IPS DF 6.9 (cell line): ENCODE data around the gene PEPD.
A peak's percentile ranks its signal among the peaks of the same experiment; 100 is the strongest.

Source experiments
- DNase-seq: peaks from one replicate; pipeline ENCODE4 v3.0.0-alpha.2; 2013; ENCODE audit warnings: low read depth, low spot score
- H3K27ac ChIP-seq: one replicate; pipeline ENCODE4 v1.5.1; 2013; ENCODE audit warnings: low read length, control low read depth
- H3K27me3 ChIP-seq: 2 replicates; pipeline ENCODE4 v1.6.1; 2013; ENCODE audit warnings: mild to moderate bottlenecking, low read length; ENCODE audit not compliant: control insufficient read depth, insufficient read depth
- H3K36me3 ChIP-seq: 2 replicates; pipeline ENCODE4 v1.6.1; 2013; ENCODE audit warnings: low read length; ENCODE audit not compliant: control insufficient read depth, insufficient read depth
- H3K4me1 ChIP-seq: 2 replicates; pipeline ENCODE4 v1.6.1; 2013; ENCODE audit warnings: low read length; ENCODE audit not compliant: control insufficient read depth, insufficient read depth
- H3K4me3 ChIP-seq: 2 replicates; pipeline ENCODE4 v1.5.1; 2013; ENCODE audit warnings: mild to moderate bottlenecking, low read length
- H3K9me3 ChIP-seq: 2 replicates; pipeline ENCODE4 v1.6.1; 2013; ENCODE audit warnings: low read length, inconsistent platforms; ENCODE audit not compliant: control insufficient read depth, insufficient read depth
- WGBS: extraction: QIAGEN DNeasy Blood & Tissue Kit; methylation state at CpG from one replicate; pipeline ENCODE4 v1.1.7; 2013; ENCODE audit warnings: mixed read lengths, missing lambda C conversion rate; ENCODE audit not compliant: insufficient read length, insufficient coverage; 5-methylcytosine and 5-hydroxymethylcytosine counted together

Gene PEPD

DNA sequence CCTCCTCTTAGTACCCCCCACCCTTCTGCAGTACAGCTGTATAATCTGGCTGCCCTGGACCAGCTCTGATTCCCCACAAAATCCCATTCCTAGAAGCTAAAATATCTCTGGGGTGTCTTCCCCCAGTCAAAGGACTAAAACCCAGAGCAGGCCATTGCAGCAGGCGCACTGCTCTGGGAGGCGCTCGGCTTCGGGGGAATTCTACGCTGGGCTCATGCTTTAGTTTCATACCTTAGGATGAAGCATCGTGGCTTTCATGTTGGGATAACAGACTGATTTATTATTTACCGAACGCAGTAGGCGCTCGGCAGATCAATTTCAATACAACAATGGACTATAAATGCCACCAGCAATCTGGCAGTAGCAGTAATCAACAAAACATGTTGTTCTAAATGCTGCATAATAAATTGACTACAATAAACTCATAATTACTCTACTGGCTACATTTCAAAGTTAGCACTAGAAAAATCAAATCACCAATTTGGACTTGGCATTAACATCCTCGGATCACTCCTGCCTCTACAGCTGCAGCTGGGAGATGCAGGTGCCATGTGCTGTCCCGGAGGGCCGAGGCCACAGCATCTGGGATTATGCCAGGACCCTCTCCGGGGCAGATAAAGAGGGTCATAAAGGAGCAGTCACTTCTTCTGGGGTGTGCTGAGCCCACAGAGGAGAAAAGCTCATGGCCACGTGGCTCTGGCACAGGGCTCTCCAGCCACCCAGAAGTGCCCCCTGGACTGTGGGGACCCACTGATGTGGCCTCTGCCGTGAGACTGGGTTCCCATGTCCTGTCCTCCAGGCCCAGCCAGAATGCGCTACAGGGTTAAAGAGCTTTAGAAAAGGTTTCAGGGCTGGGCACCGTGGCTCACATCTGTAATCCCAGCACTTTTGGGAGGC, 112.8 kb downstream of the PEPD start:
- no peak for DNase-seq
- WGBS: no CpG with 5 or more reads among the region's 18 CpGs

DNA sequence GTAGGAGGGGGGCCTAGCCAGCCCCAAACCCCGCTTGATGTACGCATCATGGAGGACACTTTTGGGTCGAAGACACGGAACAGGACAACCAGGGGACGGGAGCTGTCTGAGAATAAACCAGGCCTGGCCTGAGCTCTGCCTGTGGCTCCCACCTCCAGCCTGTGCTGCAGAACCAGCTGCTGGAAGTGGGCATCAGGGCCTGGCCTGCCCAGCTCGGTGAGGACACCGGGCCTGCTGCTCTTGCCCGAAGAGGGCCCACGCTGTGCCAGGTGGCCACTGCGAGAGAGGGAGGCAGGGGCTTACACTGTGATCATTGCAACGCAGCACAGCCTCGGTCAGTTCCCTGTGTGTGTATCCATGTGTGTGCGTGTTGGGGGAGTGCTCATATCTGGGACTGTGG, 113.5 kb downstream of the PEPD start:
- DNase-seq: no peak
- H3K4me1 ChIP-seq: 0 out of 2 replicates have a peak, but pooled peaks cover 3% of the 10 kb centered on the region
- H3K4me3 ChIP-seq: no peak overlapping the region
- no peaks in the 10 kb centered on the region for H3K9me3 ChIP-seq
- no peak overlapping the region for H3K27ac ChIP-seq
- H3K36me3 ChIP-seq: no peaks in the 10 kb centered on the region; the same call in 1 of the 2 replicates
- no CpG with 5 or more reads among the region's 13 CpGs for WGBS
- H3K27me3 ChIP-seq: no peaks in the 10 kb centered on the region

More for the DNA sequence above, 112.8 kb downstream of the PEPD start:
- H3K9me3 ChIP-seq: no peaks in the 10 kb centered on the region
- H3K4me3 ChIP-seq: no peak overlapping the region
- H3K36me3 ChIP-seq: no peaks in the 10 kb centered on the region; the same call in 1 of the 2 replicates
- H3K27ac ChIP-seq: no peak overlapping the region
- no peaks in the 10 kb centered on the region for H3K27me3 ChIP-seq
- H3K4me1 ChIP-seq: 0 out of 2 replicates have a peak, but pooled peaks cover 3% of the 10 kb centered on the region

DNA sequence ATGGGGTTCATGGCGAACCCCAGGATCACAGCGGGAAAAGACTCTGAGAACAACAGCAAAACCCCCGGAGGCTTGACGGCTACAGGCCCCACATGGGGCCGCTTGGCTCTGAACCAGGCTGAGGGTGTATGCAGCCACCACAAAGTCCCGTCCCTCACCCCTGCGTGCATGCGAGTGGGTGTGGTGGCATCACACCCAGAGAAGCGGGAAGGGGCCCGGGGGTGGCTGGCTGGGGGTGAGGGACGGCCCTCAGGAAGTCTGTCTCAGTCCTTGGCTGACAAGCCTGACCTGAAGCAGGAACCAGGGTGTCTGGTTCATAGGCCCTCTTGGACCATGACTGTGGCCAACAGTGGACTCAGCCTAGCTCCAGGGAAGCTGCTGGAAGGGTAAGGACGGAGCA, 113.9 kb downstream of the PEPD start:
- Histone ChIP-seq H3K4me1 (0 out of 2 replicates have a peak, but pooled peaks cover 3% of the 10 kb centered on the region), H3K27ac (no peak overlapping the region), H3K27me3 (no peaks in the 10 kb centered on the region), H3K9me3 (no peaks in the 10 kb centered on the region), H3K4me3 (no peak overlapping the region), H3K36me3 (no peaks in the 10 kb centered on the region; the same call in 1 of the 2 replicates)
- no peak for DNase-seq
- WGBS: no CpG with 5 or more reads among the region's 12 CpGs

DNA sequence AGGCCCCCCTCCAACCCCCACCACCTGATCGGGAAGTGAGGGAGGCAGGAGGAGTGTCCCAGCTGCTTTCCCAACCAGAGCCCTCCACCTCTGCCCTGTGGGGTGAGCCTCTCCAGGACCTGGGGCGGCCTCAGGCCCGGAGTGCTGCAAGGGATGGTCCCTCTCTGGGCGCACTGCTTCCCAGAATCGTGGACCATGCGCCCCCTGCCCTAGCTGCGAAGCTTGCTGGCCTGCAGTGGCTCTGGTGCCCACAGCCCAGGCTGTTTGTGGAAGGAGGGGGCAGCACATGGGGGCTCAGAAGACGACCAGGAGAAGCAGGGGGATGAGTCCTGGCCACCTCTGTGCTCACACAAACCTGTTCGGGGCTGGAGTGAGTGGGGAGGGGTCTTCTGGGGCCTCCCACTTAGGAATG, 114.4 kb downstream of the PEPD start:
- no peaks in the 10 kb centered on the region for H3K9me3 ChIP-seq
- 0 out of 2 replicates have a peak, but pooled peaks cover 3% of the 10 kb centered on the region for H3K4me1 ChIP-seq
- no peaks in the 10 kb centered on the region for H3K27me3 ChIP-seq
- no peaks in the 10 kb centered on the region; the same call in 1 of the 2 replicates for H3K36me3 ChIP-seq
- no peak overlapping the region for H3K27ac ChIP-seq
- WGBS: no CpG with 5 or more reads among the region's 9 CpGs
- H3K4me3 ChIP-seq: no peak overlapping the region
- no peak for DNase-seq

DNA sequence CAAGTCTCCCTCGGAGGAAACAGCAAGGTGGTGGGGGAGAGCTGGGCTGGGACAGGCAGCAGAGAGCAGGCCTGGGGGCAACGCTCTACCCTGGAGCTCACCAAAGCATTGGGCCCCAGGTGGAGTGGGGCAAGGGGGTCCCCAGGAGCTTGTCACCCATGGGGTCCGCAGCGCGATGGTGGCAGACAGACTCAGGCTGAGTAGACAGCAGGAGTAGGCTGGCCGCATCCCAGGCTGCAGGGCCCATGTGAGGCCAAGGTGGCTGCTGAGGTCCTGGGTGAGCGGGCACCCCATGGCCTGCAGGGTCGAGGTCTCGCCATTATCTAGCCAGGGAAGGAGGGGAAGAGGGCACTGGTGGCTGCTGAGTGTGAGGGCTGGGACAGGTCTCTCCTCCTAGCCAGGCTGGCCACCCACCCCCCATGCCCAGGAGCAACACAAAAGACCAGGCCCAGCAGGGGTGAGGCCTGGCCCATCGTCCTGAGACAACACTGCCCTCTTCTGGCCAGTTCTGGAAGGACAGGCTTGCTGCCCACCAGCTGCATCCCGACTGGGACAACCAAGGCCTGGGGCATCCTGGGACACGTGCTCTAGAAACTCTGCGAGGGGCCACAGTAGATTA, 115.0 kb downstream of the PEPD start:
- no peak overlapping the region for H3K27ac ChIP-seq
- DNase-seq: peak; percentile 77
- no CpG with 5 or more reads among the region's 13 CpGs for WGBS

DNA sequence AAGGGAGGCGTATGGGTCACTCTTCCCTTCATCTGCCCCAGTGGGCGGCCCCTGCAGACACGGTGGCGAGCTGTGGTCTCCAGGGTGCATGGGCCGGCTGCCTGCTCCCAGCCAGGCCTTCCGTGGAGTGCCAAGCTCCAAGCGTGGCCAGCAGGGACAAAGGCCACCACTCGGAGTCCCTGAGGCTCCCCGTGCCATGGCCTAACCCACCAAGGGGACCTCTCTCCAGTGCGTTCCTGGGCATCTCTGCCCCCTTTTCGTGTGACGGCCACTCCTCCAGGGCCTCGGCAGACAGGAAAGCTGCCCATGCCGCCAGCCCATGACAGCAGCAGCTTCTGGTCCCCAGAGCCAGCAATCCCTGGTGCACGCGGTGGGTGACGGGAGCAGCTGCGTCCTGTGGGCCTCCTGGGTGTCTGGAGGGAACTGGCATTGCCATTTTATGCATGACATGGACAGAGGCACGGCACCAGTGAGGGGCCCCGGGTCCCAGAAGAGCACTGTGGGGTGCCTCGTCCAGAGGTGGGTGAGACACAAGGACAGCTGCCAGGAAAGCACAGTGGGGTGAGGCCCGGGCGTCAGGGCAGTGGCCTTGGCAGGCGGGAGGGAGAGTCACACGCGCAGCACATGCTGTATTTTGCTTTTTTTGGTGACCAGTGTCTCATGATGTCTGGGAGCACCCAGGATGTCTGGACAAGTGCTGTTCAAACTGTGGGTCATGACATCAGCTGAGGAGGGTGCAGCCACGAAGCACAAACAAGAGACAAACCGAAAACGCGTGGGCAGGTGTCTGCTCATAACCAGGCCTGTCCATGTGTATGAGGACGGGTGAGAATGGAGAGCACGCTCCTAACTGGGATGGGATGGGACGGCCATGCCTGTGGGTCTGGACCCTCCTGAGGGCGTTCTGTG, 115.8 kb downstream of the PEPD start:
- H3K4me1 ChIP-seq: 0 out of 2 replicates have a peak, but pooled peaks cover 3% of the 10 kb centered on the region
- H3K4me3 ChIP-seq: no peak overlapping the region
- WGBS: no CpG with 5 or more reads among the region's 34 CpGs
- no peaks in the 10 kb centered on the region; the same call in 1 of the 2 replicates for H3K36me3 ChIP-seq
- no peak overlapping the region for H3K27ac ChIP-seq
- no peak for DNase-seq
- H3K9me3 ChIP-seq: no peaks in the 10 kb centered on the region
- no peaks in the 10 kb centered on the region for H3K27me3 ChIP-seq

More for the DNA sequence above, 115.0 kb downstream of the PEPD start:
- Histone ChIP-seq H3K27me3 (no peaks in the 10 kb centered on the region), H3K4me3 (no peak overlapping the region), H3K36me3 (no peaks in the 10 kb centered on the region; the same call in 1 of the 2 replicates), H3K4me1 (0 out of 2 replicates have a peak, but pooled peaks cover 3% of the 10 kb centered on the region), H3K9me3 (no peaks in the 10 kb centered on the region)

DNA sequence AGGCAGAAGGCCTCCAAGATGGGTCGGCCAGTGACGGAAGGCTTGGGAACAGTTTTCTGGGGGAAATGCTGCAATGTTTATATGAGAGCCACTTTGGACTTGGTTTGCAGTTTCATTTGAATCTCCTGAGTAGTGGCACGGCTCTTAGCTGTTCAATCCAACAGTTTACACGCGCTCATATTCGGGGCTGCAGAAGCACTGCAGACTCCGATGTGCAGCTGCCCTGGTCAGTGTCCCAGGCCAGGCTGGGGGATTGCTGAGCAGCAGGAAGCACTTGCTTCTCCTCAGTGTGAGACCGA, 116.4 kb downstream of the PEPD start:
- no peaks in the 10 kb centered on the region; the same call in 1 of the 2 replicates for H3K36me3 ChIP-seq
- WGBS: no CpG with 5 or more reads among the region's 8 CpGs
- H3K9me3 ChIP-seq: no peaks in the 10 kb centered on the region
- H3K27me3 ChIP-seq: no peaks in the 10 kb centered on the region
- no peak overlapping the region for H3K4me3 ChIP-seq
- H3K27ac ChIP-seq: no peak overlapping the region
- DNase-seq: no peak
- 0 out of 2 replicates have a peak, but pooled peaks cover 3% of the 10 kb centered on the region for H3K4me1 ChIP-seq

DNA sequence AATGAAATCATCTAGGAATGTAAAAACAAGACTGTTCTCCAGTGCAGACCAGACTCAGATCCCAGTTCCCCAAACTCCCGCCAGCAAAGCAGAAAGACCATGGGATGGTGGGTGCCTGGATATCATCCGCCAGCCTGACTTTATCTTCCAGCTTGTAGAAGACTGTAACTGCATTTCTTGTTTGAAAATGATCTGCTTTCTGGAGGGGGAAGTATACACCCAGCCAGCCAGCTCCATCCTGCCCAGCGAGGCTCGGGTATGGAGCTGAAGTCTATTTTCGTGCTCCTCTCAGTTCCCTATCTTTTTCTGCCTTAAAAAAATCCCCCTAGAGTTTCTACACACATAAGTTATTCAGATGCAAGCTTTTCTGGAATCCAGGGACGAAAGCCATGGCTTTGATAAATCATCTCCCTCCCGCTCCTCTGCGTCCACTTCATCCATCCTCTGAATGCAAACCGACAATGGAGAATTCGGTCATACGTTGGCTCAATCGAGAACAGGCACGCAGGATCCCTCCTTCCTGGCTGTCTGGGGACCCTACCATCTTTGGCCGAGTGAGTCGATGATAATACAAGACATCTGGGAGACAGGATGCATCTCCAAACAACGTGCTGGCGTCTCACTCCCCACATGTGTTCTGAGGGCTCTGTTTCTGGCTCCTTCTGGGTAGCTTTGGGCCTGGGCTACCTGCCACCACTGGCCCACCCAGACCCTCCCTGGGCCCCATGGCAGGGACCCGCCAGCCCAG, 116.9 kb downstream of the PEPD start:
- WGBS: no CpG with 5 or more reads among the region's 18 CpGs
- 0 out of 2 replicates have a peak, but pooled peaks cover 3% of the 10 kb centered on the region for H3K4me1 ChIP-seq
- no peaks in the 10 kb centered on the region for H3K27me3 ChIP-seq
- no peaks in the 10 kb centered on the region for H3K36me3 ChIP-seq
- H3K27ac ChIP-seq: no peak overlapping the region
- DNase-seq: no peak
- H3K4me3 ChIP-seq: no peak overlapping the region
- H3K9me3 ChIP-seq: no peaks in the 10 kb centered on the region

DNA sequence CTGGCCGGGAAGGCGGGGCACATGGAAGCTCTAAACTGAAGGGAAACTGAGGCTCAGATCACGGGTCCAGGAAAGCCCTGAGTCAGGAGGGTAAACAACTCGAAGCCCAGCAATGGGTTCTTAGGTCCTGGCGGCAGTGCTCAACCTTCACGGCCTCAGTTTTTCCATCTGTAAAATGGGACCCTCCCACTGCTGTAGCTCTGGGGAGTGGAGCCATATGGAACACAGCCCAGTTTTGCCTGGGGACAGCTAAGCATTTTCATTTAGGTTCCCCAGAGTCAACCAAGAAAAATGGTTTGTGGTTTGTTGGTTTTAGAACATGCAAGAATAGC, 117.7 kb downstream of the PEPD start:
- no peak for DNase-seq
- Histone ChIP-seq H3K4me3 (no peak overlapping the region), H3K36me3 (no peaks in the 10 kb centered on the region), H3K4me1 (0 out of 2 replicates have a peak, but pooled peaks cover 3% of the 10 kb centered on the region), H3K27ac (no peak overlapping the region), H3K27me3 (no peaks in the 10 kb centered on the region), H3K9me3 (no peaks in the 10 kb centered on the region)
- no CpG with 5 or more reads among the region's 6 CpGs for WGBS
